Testis (tissue), 2 donors: Measurements from ENCODE around the gene P2RX6.

Source experiments
- CTCF ChIP-seq, 3 experiments: fragments of 450-650 bp in 2 of 3; fragments of 200-600 bp in 1 of 3; sonication (generic) in 1 of 3; IDR thresholded peaks; one replicate each; pipeline ENCODE4 v1.5.1; 2016 to 2019; ENCODE audit warnings: antibody characterized with exemption in 3 of 3, mild to moderate bottlenecking in 2 of 3, moderate library complexity in 1 of 3
- POLR2A ChIP-seq: fragments of 450-650 bp; IDR thresholded peaks from one replicate; pipeline ENCODE4 v1.6.1; 2017; ENCODE audit warnings: antibody characterized with exemption, mild to moderate bottlenecking, moderate library complexity

- TF ChIP-seq CTCF (IDR thresholded peaks at IDR 0.05) (no peak), POLR2A (peak; percentile 40)
Measured at GRCh38 chr22:21001601-21002325, 13.2 kb upstream of the P2RX6 start, which contains the start of gene THAP7.
